OCI-LY7 (cell line): Measurements from ENCODE around the gene BTBD9.

Source experiments
- EZH2phosphoT487 ChIP-seq: fragments of 200-600 bp; sonication (generic); IDR thresholded peaks from 2 replicates; pipeline ENCODE4 v1.6.1; 2018; ENCODE audit warnings: low read depth, borderline replicate concordance, mild to moderate bottlenecking, mixed run types, antibody characterized with exemption, low read length, moderate library complexity, mixed read lengths
- TF ChIP-seq, protein P1 (sequence below): fragments of 200-600 bp; sonication (generic); conservative IDR thresholded peaks from 2 replicates; pipeline ENCODE4 v1.5.1; 2014; ENCODE audit warnings: mild to moderate bottlenecking, antibody characterized with exemption, low read length, moderate library complexity, mixed read lengths

DNA sequence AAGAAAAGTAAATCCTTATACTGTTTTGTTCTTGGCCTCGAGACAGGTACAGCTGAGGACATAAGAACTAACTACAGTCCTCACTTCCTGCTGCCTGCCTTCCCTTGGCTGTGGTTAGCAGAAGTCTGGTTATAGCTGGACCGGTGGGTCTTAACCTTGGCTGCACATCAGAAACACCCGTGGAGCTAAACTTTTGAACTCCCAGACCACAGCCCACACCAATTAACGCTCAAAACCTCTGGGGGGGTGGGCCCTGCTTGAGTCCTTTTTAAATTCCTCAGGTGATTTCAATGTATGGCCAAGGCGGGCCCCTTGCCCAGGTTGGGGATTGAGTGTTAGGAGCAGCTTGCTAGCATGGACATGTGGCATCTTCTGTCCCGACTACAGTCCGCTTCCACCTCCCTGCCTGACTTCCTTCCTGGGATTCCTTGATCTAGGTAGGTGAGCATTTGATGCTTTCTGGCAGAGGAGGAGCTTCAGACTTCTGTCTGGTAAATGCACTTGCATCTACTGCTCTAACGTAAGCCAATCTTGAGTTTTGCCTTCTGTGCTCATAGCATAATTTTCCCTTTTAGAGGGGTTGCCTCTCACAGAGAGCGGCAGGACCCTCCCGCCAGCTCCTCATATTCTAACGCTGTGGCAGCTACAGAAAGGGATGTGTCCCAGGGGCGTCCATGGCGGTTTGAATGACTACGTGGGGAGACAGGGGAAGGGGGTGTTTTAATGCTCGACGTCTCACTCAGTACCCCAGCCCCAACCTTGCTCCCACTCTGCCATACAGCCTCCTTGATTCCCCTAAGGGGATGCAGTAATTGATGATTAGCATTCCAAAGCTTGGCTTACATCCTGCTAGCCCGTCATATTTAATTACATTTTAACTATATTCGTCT is 430.1 kb downstream of the BTBD9 start:
- TF ChIP-seq, protein P1, sequence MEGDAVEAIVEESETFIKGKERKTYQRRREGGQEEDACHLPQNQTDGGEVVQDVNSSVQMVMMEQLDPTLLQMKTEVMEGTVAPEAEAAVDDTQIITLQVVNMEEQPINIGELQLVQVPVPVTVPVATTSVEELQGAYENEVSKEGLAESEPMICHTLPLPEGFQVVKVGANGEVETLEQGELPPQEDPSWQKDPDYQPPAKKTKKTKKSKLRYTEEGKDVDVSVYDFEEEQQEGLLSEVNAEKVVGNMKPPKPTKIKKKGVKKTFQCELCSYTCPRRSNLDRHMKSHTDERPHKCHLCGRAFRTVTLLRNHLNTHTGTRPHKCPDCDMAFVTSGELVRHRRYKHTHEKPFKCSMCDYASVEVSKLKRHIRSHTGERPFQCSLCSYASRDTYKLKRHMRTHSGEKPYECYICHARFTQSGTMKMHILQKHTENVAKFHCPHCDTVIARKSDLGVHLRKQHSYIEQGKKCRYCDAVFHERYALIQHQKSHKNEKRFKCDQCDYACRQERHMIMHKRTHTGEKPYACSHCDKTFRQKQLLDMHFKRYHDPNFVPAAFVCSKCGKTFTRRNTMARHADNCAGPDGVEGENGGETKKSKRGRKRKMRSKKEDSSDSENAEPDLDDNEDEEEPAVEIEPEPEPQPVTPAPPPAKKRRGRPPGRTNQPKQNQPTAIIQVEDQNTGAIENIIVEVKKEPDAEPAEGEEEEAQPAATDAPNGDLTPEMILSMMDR, result no peak
- no peak for TF ChIP-seq EZH2phosphoT487
